ENCODE results near the gene HDX. TPM values are rescaled to one million over a fixed set of nuclear protein-coding genes. Genes with fewer than 3 reads are reported as not detected.
"Not testable (repeated sequence)": the region's sequence is repeated elsewhere in the genome, so short reads cannot be mapped to it uniquely, and the experiment has no call there.

The HDX gene
- total RNA-seq, 1 experiment from 2014 or later: 5.3 TPM

DNA sequence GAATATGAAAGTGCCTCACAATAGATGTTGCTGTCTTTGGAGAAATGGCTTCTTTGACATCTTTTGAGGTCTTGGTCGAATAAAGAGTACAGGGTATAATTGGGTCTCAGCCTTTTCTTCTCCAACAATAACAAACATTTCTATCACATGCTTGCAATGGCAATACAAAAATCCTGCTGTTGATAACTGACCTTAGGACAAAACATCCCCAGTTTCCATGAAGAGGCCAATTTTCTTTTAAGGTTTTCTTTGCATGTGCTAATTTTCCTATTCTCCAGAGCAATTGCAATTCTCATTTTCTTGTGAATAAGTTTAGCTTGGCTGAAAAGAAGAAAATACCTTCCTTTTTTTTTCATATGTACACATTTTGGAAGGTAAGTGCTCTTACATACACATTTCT lies 183.6 kb downstream of the HDX start:
- H3K27me3 ChIP-seq (ENCODE audit: control insufficient read depth, insufficient read depth, low read length): no peaks in the 10 kb centered on the region
- no peaks in the 10 kb centered on the region for H3K36me3 ChIP-seq (ENCODE audit: control insufficient read depth, insufficient read depth, low read length)
- intact Hi-C loops (cut with micrococcal nuclease; ENCODE audit: unreplicated experiment): no loop called here
- ChIA-PET POLR2A (no interaction called here), CTCF (no interaction called here)
- in situ Hi-C loops (cut with HindIII; ENCODE audit: low pct_unique_long_range_greater_than_20kb, low sequenced_read_pairs): no loop called here
- H3K4me3 ChIP-seq (ENCODE audit: low read depth in 2 of 2, low read length in 2 of 2): no peak overlapping the region
- H3K27ac ChIP-seq (ENCODE audit: low read length): no peak overlapping the region
- H3K9me3 ChIP-seq (ENCODE audit: control insufficient read depth, insufficient read depth, low read depth, low read length): no peaks in the 10 kb centered on the region
- TF ChIP-seq, protein P1, sequence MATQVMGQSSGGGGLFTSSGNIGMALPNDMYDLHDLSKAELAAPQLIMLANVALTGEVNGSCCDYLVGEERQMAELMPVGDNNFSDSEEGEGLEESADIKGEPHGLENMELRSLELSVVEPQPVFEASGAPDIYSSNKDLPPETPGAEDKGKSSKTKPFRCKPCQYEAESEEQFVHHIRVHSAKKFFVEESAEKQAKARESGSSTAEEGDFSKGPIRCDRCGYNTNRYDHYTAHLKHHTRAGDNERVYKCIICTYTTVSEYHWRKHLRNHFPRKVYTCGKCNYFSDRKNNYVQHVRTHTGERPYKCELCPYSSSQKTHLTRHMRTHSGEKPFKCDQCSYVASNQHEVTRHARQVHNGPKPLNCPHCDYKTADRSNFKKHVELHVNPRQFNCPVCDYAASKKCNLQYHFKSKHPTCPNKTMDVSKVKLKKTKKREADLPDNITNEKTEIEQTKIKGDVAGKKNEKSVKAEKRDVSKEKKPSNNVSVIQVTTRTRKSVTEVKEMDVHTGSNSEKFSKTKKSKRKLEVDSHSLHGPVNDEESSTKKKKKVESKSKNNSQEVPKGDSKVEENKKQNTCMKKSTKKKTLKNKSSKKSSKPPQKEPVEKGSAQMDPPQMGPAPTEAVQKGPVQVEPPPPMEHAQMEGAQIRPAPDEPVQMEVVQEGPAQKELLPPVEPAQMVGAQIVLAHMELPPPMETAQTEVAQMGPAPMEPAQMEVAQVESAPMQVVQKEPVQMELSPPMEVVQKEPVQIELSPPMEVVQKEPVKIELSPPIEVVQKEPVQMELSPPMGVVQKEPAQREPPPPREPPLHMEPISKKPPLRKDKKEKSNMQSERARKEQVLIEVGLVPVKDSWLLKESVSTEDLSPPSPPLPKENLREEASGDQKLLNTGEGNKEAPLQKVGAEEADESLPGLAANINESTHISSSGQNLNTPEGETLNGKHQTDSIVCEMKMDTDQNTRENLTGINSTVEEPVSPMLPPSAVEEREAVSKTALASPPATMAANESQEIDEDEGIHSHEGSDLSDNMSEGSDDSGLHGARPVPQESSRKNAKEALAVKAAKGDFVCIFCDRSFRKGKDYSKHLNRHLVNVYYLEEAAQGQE (IDR thresholded peaks at IDR 0.05; ENCODE audit: insufficient read depth in 1 of 2, low read depth in 2 of 2, low read length in 1 of 2): no peak
- no peak for ATAC-seq
- no peak for DNase-seq (ENCODE audit: low read depth, low spot score)
- H3K4me1 ChIP-seq (ENCODE audit: control insufficient read depth, insufficient read depth, low read length): no peaks in the 10 kb centered on the region
- no TSS peak for BruUV-seq (replicated peaks)

- H3K27me3 ChIP-seq (ENCODE audit: control insufficient read depth, insufficient read depth, low read length); POLR2A ChIA-PET; H3K9me3 ChIP-seq (ENCODE audit: control insufficient read depth, insufficient read depth, low read depth, low read length); CTCF ChIA-PET; ATAC-seq; H3K4me1 ChIP-seq (ENCODE audit: control insufficient read depth, insufficient read depth, low read length); H3K4me3 ChIP-seq (ENCODE audit: low read depth in 2 of 2, low read length in 2 of 2); in situ Hi-C loops (cut with HindIII; ENCODE audit: low pct_unique_long_range_greater_than_20kb, low sequenced_read_pairs); intact Hi-C loops (cut with micrococcal nuclease; ENCODE audit: unreplicated experiment); BruUV-seq (replicated peaks); DNase-seq (ENCODE audit: low read depth, low spot score); H3K27ac ChIP-seq (ENCODE audit: low read length); H3K36me3 ChIP-seq (ENCODE audit: control insufficient read depth, insufficient read depth, low read length): not testable (repeated sequence)
Observed at GRCh38 chrX:84315946-84316345, 186.3 kb downstream of the HDX start.

Measured in Panc1 (cell line).